Measurements from ENCODE around the gene PCDHA2. TPM values are rescaled to one million over a fixed set of nuclear protein-coding genes. Genes with fewer than 3 reads are reported as not detected.
A peak's percentile ranks its signal among the peaks of the same experiment; 100 is the strongest.
"Not testable (repeated sequence)": the region's sequence is repeated elsewhere in the genome, so short reads cannot be mapped to it uniquely, and the experiment has no call there.

The PCDHA2 gene
- total RNA-seq, 2 donors from 2014 or later = 0.85 TPM; not detected in 1

DNA sequence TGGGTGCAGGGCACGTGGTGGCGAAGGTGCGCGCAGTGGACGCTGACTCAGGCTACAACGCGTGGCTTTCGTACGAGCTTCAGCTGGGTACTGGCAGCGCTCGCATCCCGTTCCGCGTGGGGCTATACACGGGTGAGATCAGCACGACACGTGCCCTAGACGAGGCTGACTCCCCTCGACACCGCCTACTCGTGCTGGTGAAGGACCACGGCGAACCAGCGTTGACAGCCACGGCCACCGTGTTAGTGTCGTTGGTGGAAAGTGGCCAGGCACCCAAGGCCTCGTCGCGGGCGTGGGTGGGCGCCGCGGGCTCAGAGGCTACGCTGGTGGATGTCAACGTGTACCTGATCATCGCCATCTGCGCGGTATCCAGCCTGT, 2.1 kb downstream of the PCDHA2 start:
- DNase-seq (ENCODE audit: low spot score) = no peak
- H3K27me3 ChIP-seq (replicated peaks; ENCODE audit: insufficient read depth) = no peaks in the 10 kb centered on the region
- H3K9me3 ChIP-seq = peaks cover 25% of the 10 kb centered on the region

GRCh38 chr5:140800816-140801493, 6.3 kb downstream of the PCDHA2 start, which contains the start of gene PCDHA3:
TSS of gene PCDHA3 (plus strand) at chr5:140801057.
- no peaks in the 10 kb centered on the region for H3K36me3 ChIP-seq
- peak within 1 kb of the TSS; percentile 60 for H3K4me3 ChIP-seq
- no peaks in the 10 kb centered on the region for H3K27me3 ChIP-seq (replicated peaks; ENCODE audit: insufficient read depth)
- H3K9me3 ChIP-seq = peaks cover 6% of the 10 kb centered on the region
- H3K27ac ChIP-seq = no peak within 1 kb of the TSS
- DNase-seq (ENCODE audit: low spot score) (no peak), ATAC-seq (ENCODE audit: insufficient number of reproducible peaks, low FRiP score, low read depth) (no peak)
- no peak for TF ChIP-seq CTCF (IDR thresholded peaks at IDR 0.05)
- no peaks in the 10 kb centered on the region for H3K4me1 ChIP-seq (ENCODE audit: control insufficient read depth in 1 of 2, low read depth in 2 of 2)

More for the DNA sequence above, 2.1 kb downstream of the PCDHA2 start:
- H3K4me3 ChIP-seq = no peak overlapping the region
- H3K36me3 ChIP-seq = no peaks in the 10 kb centered on the region
- no peak for ATAC-seq (ENCODE audit: insufficient number of reproducible peaks, low FRiP score, low read depth)
- H3K4me1 ChIP-seq (ENCODE audit: control insufficient read depth in 1 of 2, low read depth in 2 of 2) = no peaks in the 10 kb centered on the region
- no peak for TF ChIP-seq CTCF (IDR thresholded peaks at IDR 0.05)
- no peak overlapping the region for H3K27ac ChIP-seq

- no peaks in the 10 kb centered on the region for H3K27me3 ChIP-seq (replicated peaks; ENCODE audit: insufficient read depth)
- ATAC-seq (ENCODE audit: insufficient number of reproducible peaks, low FRiP score, low read depth) (no peak), DNase-seq (ENCODE audit: low spot score) (no peak)
- H3K4me3 ChIP-seq = peak overlapping the region; percentile 60
- H3K36me3 ChIP-seq = no peaks in the 10 kb centered on the region
- TF ChIP-seq CTCF (IDR thresholded peaks at IDR 0.05) = no peak
- no peak overlapping the region for H3K27ac ChIP-seq
- H3K4me1 ChIP-seq (ENCODE audit: control insufficient read depth in 1 of 2, low read depth in 2 of 2) = no peaks in the 10 kb centered on the region
- peaks cover 4% of the 10 kb centered on the region for H3K9me3 ChIP-seq
Measured at GRCh38 chr5:140801494-140801841, 6.8 kb downstream of the PCDHA2 start.

GRCh38 chr5:140802381-140802780, 7.7 kb downstream of the PCDHA2 start:
- H3K4me3 ChIP-seq; H3K4me1 ChIP-seq (ENCODE audit: control insufficient read depth in 1 of 2, low read depth in 2 of 2); DNase-seq (ENCODE audit: low spot score); H3K9me3 ChIP-seq; H3K27me3 ChIP-seq (replicated peaks; ENCODE audit: insufficient read depth); H3K27ac ChIP-seq; H3K36me3 ChIP-seq; ATAC-seq (ENCODE audit: insufficient number of reproducible peaks, low FRiP score, low read depth): not testable (repeated sequence)

DNA sequence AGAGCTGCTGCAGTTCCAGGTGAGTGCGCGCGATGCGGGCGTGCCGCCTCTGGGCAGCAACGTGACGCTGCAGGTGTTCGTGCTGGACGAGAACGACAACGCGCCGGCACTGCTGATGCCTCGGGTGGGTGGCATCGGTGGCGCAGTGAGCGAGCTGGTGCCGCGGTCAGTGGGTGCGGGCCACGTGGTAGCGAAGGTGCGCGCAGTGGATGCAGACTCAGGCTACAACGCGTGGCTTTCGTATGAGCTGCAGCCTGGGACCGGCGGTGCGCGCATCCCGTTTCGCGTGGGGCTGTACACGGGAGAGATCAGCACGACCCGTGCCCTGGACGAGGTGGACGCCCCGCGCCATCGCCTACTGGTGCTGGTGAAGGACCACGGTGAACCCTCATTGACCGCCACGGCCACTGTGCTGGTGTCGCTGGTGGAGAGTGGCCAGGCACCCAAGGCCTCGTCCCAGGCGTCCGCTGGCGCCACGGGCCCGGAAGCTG, 8.2 kb downstream of the PCDHA2 start:
- Histone ChIP-seq H3K36me3 (no peaks in the 10 kb centered on the region), H3K4me1 (ENCODE audit: control insufficient read depth in 1 of 2, low read depth in 2 of 2) (no peaks in the 10 kb centered on the region), H3K4me3 (no peak overlapping the region), H3K27ac (no peak overlapping the region), H3K9me3 (peaks cover 4% of the 10 kb centered on the region), H3K27me3 (replicated peaks; ENCODE audit: insufficient read depth) (no peaks in the 10 kb centered on the region)
- DNase-seq (ENCODE audit: low spot score) (no peak), ATAC-seq (ENCODE audit: insufficient number of reproducible peaks, low FRiP score, low read depth) (no peak)
- no peak for TF ChIP-seq CTCF (IDR thresholded peaks at IDR 0.05)

All from thoracic aorta (tissue), 2 donors.